ENCODE data around the gene PLA2G4B.

The PLA2G4B gene

DNA sequence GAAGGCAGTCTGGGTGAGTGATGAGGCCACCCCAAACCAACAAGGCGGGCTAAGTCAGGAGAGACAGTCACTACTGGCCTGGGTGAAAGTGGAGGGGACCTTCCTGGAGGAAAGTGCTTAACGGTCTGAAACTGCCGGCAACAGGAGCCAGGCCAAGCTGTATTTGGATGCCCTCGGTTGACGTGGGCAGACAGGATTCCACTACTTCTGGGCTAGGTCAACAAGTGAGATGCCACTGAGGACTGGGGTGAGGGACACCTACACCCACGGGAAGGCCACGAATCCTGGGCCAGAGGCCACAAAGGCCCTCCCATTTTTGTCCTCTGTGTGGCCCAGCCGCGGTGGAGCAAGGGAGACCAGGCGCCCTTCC, 42.9 kb downstream of the PLA2G4B start:
- Histone ChIP-seq H3K27me3 (ENCODE audit: insufficient read depth, low read depth, severe bottlenecking) (no peaks in the 10 kb centered on the region), H3K9me3 (ENCODE audit: severe bottlenecking) (no peaks in the 10 kb centered on the region), H3K4me3 (ENCODE audit: low read depth, low read length) (no peak overlapping the region), H3K36me3 (no peaks in the 10 kb centered on the region), H3K27ac (no peak overlapping the region)
- DNase-seq = no peak
- no peak for TF ChIP-seq CTCF (IDR thresholded peaks at IDR 0.05; ENCODE audit: low read depth, low read length)

- H3K36me3 ChIP-seq = no peaks in the 10 kb centered on the region
- H3K27me3 ChIP-seq (ENCODE audit: insufficient read depth, low read depth, severe bottlenecking) = no peaks in the 10 kb centered on the region
- H3K9me3 ChIP-seq (ENCODE audit: severe bottlenecking) = no peaks in the 10 kb centered on the region
- no peak for TF ChIP-seq CTCF (IDR thresholded peaks at IDR 0.05; ENCODE audit: low read depth, low read length)
- no peak overlapping the region for H3K27ac ChIP-seq
- no peak overlapping the region for H3K4me3 ChIP-seq (ENCODE audit: low read depth, low read length)
- DNase-seq = no peak
Measured at GRCh38 chr15:41881920-41882688, 43.5 kb downstream of the PLA2G4B start.

GRCh38 chr15:41882689-41883483, 44.2 kb downstream of the PLA2G4B start:
- Histone ChIP-seq H3K4me3 (ENCODE audit: low read depth, low read length) (no peak overlapping the region), H3K36me3 (no peaks in the 10 kb centered on the region), H3K27ac (no peak overlapping the region), H3K27me3 (ENCODE audit: insufficient read depth, low read depth, severe bottlenecking) (no peaks in the 10 kb centered on the region), H3K9me3 (ENCODE audit: severe bottlenecking) (no peaks in the 10 kb centered on the region)
- TF ChIP-seq CTCF (IDR thresholded peaks at IDR 0.05; ENCODE audit: low read depth, low read length) = no peak
- no peak for DNase-seq

DNA sequence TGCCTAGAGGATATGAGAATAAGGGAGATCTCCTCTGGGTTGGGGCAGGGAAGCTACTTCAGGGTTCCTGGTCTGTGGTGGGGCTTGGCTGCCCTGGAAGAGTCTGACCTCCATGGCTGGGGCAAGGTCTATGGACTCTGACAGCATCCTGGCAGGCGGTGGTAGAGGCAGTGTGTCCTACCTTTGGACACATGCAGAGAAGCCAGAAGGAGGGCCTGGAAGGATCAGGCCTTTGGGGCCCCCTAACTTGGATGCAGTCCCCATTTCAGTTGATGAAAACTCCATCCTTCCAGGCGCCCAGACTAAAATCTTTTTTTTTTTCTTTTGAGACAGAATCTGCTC, 44.8 kb downstream of the PLA2G4B start:
- Histone ChIP-seq H3K27ac (no peak overlapping the region), H3K36me3 (no peaks in the 10 kb centered on the region), H3K4me3 (ENCODE audit: low read depth, low read length) (no peak overlapping the region), H3K9me3 (ENCODE audit: severe bottlenecking) (no peaks in the 10 kb centered on the region), H3K27me3 (ENCODE audit: insufficient read depth, low read depth, severe bottlenecking) (no peaks in the 10 kb centered on the region)
- no peak for TF ChIP-seq CTCF (IDR thresholded peaks at IDR 0.05; ENCODE audit: low read depth, low read length)
- no peak for DNase-seq

- no peak for TF ChIP-seq CTCF (IDR thresholded peaks at IDR 0.05; ENCODE audit: low read depth, low read length)
- no peak overlapping the region for H3K4me3 ChIP-seq (ENCODE audit: low read depth, low read length)
- DNase-seq = no peak
- no peaks in the 10 kb centered on the region for H3K27me3 ChIP-seq (ENCODE audit: insufficient read depth, low read depth, severe bottlenecking)
- no peaks in the 10 kb centered on the region for H3K36me3 ChIP-seq
- no peaks in the 10 kb centered on the region for H3K9me3 ChIP-seq (ENCODE audit: severe bottlenecking)
- no peak overlapping the region for H3K27ac ChIP-seq
Measured at GRCh38 chr15:41884458-41884857, 45.8 kb downstream of the PLA2G4B start.
